Right lobe of liver (tissue), 6 donors: Measurements from ENCODE around the gene LDLRAD4. TPM values are rescaled to one million over a fixed set of nuclear protein-coding genes. Genes with fewer than 3 reads are reported as not detected.

ENCODE experiments used
- ATAC-seq, 4 donors: fragments of 200-7000 bp; cut with Tn5 transposase; one replicate each; pipeline ENCODE4 v1.9.1; 2020; ENCODE audit warnings: mild to moderate bottlenecking in 4 of 4, moderate library complexity in 4 of 4
- DNase-seq, 3 donors: peaks; one replicate each; pipeline ENCODE4 v3.0.0-alpha.2; 2020
- H3K27ac ChIP-seq, 3 donors: fragments of 200-600 bp; one replicate each; pipeline ENCODE4 v1.8.0; 2022
- H3K27me3 ChIP-seq, 2 donors: fragments of 200-600 bp; one replicate each; pipeline ENCODE4 v1.8.0; 2022
- H3K36me3 ChIP-seq, 4 donors: fragments of 200-600 bp; sonication (generic) in 1 of 4; one replicate each; pipeline versions ENCODE4 v1.5.1 to v1.8.0; 2017 to 2022; ENCODE audit warnings: control low read depth in 1 of 4
- H3K4me1 ChIP-seq, 4 donors: fragments of 200-600 bp; sonication (generic) in 1 of 4; one replicate each; pipeline versions ENCODE4 v1.5.1 to v1.8.0; 2017 to 2022; ENCODE audit warnings: control low read depth in 1 of 4
- H3K4me3 ChIP-seq, 3 donors: fragments of 200-600 bp; one replicate each; pipeline ENCODE4 v1.8.0; 2022
- H3K9me3 ChIP-seq, 4 donors: fragments of 200-600 bp; sonication (generic) in 1 of 4; one replicate each; pipeline versions ENCODE4 v1.5.1 to v1.8.0; 2017 to 2022; ENCODE audit warnings: control low read depth in 1 of 4
- POLR2A ChIP-seq: fragments of 450-650 bp; IDR thresholded peaks from one replicate; pipeline ENCODE4 v1.6.1; 2017; ENCODE audit warnings: antibody characterized with exemption, mild to moderate bottlenecking
- WGBS: methylation state at CpG from one replicate; pipeline ENCODE4 v1.1.6; 2018; ENCODE audit warnings: low coverage, low lambda C conversion rate; ENCODE audit not compliant: insufficient coverage; ENCODE audit errors: missing lambda C conversion rate; 5-methylcytosine and 5-hydroxymethylcytosine counted together
- intact Hi-C, 2 donors: fragments of 100-400 bp; cut with DNase I; formaldehyde crosslinking; loops; one replicate each; pipeline versions ENCODE4 v1.11.2 to v1.14.1; 2022
- total RNA-seq, 6 experiments: library from RNA; depleted of rRNA in 2 of 6; stranded (reverse); fragments of >200 nt in 2 of 6; fragmentation: NEBNext Ultra II Directional in 3 of 6; extraction: Animal tissue kit (Norgen Biotek cat#: 25700) in 3 of 6; gene quantifications; one replicate each; pipeline versions ENCODE4 v1.1.0 to v1.2.4, GENCODE V29; 2016 to 2023
- TF ChIP-seq, protein P1 (sequence below), 4 donors: fragments of 200-600 bp in 3 of 4; fragments of 450-650 bp in 1 of 4; IDR thresholded peaks; one replicate each; pipeline versions ENCODE4 v1.5.1 to v1.8.0; 2016 to 2022; ENCODE audit warnings: antibody characterized with exemption in 4 of 4, mild to moderate bottlenecking in 2 of 4
- donor health status: DM: no; HTN: yes; CAD: no.
- donor health status: DM: no; HTN: no; CAD: no.
- donor health status: DM: no; HTN: no; CAD: no.
- donor health status: DM: no; HTN: yes; CAD: no.
- donor health status: DM: no; HTN: yes; CAD: no.

The LDLRAD4 gene
- total RNA-seq, 6 experiments from 2014 or later: 10.6 to 66.4 (median 18.7) TPM

DNA sequence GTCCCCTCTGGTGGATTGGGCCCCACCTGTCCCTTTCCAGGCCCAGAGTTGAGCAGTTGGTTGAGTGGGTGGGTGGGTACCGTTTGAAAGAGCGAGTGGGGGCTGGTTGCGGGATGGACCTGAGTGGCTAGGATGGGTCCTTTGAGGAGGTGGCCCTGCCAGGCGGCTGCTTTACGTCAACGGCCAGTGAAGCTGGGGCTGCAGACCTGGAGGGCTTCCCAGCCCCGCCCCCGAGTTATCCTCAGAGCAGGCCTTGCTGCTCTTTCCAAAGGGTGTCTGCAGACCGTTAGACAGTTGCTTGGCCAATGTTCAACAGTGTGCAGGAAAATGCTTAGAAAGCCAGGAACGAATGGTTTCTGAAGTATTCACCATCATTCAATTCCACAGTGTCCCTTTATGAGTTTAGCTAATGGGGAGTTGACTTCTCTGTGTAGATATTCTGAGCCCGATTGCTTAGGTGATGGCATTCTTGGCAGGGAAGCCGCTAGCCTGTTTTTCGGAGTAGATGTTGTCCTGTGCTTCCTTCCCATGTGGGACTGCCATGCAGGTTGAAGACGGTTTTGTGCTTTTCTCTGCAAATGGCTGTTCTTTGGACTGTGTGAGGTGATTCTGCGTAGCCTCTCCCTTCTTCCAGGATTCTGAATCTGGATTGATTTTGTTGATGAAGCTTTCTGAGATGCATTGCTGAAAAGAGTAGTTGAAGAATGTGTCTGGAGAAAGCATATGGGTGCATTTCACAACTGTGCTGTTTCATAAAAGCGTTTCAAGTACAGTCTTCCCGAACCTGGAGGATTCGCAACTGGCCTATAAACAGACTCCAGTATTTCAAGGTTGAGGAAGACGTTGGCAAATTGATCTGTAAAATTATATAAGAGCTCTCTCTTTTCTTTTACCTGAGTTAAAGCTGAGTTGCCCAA lies 45.8 kb downstream of the LDLRAD4 start:
- Histone ChIP-seq H3K27me3 (no peaks in the 10 kb centered on the region), H3K9me3 (no peaks in the 10 kb centered on the region), H3K4me3 (no peak overlapping the region), H3K4me1 (peaks cover 0 to 9% (median 2%) of the 10 kb centered on the region in 4 donors), H3K36me3 (no peaks in the 10 kb centered on the region), H3K27ac (no peak overlapping the region)
- 64% methylated on average over 4 of the region's 19 CpGs for WGBS
- ATAC-seq: no peak
- TF ChIP-seq, protein P1, sequence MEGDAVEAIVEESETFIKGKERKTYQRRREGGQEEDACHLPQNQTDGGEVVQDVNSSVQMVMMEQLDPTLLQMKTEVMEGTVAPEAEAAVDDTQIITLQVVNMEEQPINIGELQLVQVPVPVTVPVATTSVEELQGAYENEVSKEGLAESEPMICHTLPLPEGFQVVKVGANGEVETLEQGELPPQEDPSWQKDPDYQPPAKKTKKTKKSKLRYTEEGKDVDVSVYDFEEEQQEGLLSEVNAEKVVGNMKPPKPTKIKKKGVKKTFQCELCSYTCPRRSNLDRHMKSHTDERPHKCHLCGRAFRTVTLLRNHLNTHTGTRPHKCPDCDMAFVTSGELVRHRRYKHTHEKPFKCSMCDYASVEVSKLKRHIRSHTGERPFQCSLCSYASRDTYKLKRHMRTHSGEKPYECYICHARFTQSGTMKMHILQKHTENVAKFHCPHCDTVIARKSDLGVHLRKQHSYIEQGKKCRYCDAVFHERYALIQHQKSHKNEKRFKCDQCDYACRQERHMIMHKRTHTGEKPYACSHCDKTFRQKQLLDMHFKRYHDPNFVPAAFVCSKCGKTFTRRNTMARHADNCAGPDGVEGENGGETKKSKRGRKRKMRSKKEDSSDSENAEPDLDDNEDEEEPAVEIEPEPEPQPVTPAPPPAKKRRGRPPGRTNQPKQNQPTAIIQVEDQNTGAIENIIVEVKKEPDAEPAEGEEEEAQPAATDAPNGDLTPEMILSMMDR (IDR thresholded peaks at IDR 0.05): no peak
- no peak for TF ChIP-seq POLR2A
- no peak for DNase-seq
- intact Hi-C loops: no loop called here

DNA sequence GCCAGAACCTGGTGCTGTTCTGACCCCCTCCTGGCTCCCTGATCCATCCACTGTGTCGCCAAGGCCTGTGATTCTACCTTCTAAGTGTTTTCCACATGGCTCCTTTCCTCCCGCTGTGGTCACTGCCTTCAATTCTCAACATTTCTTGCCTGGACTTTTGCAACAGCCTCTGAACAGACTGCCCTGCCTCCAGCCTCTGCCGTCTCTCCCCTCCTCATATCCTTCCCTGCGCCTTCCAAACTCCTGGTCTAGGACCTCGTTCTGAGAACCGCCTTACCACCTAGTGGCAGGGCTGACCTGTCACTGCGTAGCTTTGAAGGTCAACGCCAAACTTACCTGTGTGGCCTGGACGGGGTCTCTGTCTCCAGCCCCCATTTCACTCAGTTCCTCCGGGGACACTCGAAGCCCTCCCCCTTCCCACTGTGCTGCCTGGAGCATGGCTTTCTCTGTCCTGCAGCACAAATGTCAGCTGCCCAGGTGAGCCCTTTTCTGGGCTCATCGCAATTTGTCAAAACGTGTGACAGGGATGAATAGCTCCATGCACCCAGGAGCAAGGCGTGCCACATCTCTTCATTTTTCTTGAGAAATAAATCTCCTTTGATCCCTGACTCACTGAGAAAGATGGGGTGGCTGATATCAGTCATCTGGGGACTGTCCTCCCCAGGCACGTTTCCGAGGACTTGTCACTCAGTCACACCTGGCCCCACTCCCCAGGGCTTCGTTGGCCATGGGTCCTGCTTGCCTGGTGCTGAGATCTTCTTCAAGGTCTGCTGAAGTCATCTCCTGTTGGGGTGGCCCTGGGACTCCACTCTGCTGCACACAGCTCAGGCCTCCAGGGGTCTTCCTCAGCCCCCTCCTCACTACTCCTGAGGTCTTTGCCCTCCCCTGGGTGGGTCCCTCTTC lies 46.7 kb downstream of the LDLRAD4 start:
- intact Hi-C loops: no loop called here
- 93% methylated on average over 14 of the region's 17 CpGs for WGBS
- no peak for DNase-seq
- Histone ChIP-seq H3K9me3 (no peaks in the 10 kb centered on the region), H3K27me3 (no peaks in the 10 kb centered on the region), H3K4me1 (peaks cover 0 to 9% (median under 1%) of the 10 kb centered on the region in 4 donors), H3K27ac (no peak overlapping the region), H3K4me3 (no peak overlapping the region), H3K36me3 (no peaks in the 10 kb centered on the region)
- no peak for ATAC-seq
- TF ChIP-seq POLR2A: no peak
- TF ChIP-seq, protein P1 (IDR thresholded peaks at IDR 0.05): no peak

DNA sequence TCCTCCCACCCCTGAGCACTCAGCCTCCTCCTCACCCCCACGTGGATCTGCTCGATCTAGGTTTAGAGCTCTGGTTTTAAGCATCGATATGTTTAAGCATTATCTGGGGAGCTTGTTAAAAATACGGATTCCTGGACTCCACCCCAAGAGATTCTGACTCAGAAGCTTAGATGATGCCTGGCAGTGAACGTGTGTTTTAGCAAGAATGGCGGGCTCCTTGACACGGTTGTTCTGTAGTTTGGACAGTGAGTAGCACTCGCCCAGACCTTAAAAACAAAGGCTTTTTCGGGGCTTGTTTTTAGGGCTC lies 47.3 kb downstream of the LDLRAD4 start:
- intact Hi-C loops: no loop called here
- WGBS: 88% methylated on average over 9 of the region's 9 CpGs
- TF ChIP-seq POLR2A: no peak
- TF ChIP-seq, protein P1 (IDR thresholded peaks at IDR 0.05): no peak
- no peaks in the 10 kb centered on the region for H3K9me3 ChIP-seq
- H3K27me3 ChIP-seq: no peaks in the 10 kb centered on the region
- no peak for DNase-seq
- no peak for ATAC-seq
- H3K27ac ChIP-seq: no peak overlapping the region
- H3K4me3 ChIP-seq: no peak overlapping the region
- peaks cover 0 to 4% (median 2%) of the 10 kb centered on the region in 4 donors for H3K4me1 ChIP-seq
- no peaks in the 10 kb centered on the region for H3K36me3 ChIP-seq

DNA sequence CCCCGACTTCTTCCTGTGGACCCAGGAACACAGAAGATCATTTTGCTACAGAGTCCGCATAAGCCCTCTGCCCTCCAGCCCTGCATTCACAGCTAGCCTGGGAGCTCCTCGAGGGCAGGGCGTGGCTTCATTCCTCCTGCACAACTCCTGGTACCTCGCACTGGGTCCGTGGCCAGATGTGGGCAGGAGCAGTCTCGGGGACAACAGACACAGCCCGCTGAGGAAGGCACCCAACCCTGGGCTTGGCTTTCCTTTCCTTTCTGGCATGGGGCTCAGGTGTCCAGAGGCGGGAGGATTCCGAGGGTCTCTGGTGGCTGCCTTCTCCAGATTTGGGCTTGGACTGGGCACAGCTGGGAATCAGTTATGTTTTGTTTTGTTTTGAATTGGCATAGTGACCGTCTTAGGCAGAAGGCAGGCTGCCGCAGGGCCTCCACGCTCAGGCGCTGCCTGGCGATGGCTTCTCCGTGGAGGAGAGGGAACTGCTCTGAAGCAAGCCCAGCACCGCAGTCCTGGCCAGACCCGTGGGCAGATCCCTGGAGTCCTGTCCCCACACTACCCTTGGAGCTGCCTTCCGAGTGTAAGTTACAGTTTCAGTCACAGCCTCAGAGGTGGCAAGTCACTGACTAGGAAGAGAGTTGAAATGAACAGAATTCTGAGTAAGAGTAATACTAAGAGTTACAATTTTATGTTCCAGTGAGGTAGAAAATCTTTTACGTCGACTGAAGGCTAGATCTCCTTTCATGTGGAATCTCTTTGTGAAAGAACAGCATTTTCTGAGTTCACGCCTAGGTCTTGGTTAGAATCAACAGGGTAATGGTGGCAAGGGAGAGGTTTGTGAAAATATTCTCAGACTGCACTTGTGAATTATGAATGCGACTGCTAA lies 47.9 kb downstream of the LDLRAD4 start:
- H3K36me3 ChIP-seq: no peaks in the 10 kb centered on the region
- no peak for DNase-seq
- H3K27me3 ChIP-seq: no peaks in the 10 kb centered on the region
- H3K9me3 ChIP-seq: no peaks in the 10 kb centered on the region
- H3K4me3 ChIP-seq: no peak overlapping the region
- intact Hi-C loops: no loop called here
- no peak for TF ChIP-seq POLR2A
- TF ChIP-seq, protein P1 (IDR thresholded peaks at IDR 0.05): no peak
- 79% methylated on average over 6 of the region's 23 CpGs for WGBS
- H3K4me1 ChIP-seq: peaks cover 0 to 3% (median 0%) of the 10 kb centered on the region in 4 donors
- no peak for ATAC-seq
- H3K27ac ChIP-seq: no peak overlapping the region
